C4-2B (cell line): ENCODE measurements around the gene CLSTN2.

Experiments
- ZFX ChIP-seq: fragments of 450-650 bp; IDR thresholded peaks from 2 replicates; pipeline ENCODE4 v1.6.1; 2017
- TF ChIP-seq, protein P1 (sequence below): fragments of 450-650 bp; conservative IDR thresholded peaks from 2 replicates; pipeline ENCODE4 v1.5.1; 2017; ENCODE audit warnings: mild to moderate bottlenecking

DNA sequence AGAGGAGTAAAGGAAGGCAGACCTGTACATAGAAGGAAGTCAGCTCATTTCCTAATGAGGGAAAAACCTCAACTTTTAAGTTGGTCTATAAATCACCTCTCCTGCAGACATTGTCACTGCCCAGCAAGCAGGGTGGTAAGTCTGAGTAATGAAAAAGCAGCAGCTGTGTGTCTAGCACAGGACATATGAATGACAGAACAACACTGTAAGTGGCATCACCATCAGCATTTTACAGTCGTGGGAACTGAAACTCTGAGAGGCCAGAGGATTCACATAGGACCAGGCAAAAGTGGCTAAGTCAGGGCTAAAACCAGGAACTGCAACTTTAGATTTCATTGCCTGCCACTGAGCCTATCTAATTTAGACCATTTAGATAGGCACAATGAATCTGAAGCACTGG, 235.6 kb downstream of the CLSTN2 start:
- TF ChIP-seq, protein P1, sequence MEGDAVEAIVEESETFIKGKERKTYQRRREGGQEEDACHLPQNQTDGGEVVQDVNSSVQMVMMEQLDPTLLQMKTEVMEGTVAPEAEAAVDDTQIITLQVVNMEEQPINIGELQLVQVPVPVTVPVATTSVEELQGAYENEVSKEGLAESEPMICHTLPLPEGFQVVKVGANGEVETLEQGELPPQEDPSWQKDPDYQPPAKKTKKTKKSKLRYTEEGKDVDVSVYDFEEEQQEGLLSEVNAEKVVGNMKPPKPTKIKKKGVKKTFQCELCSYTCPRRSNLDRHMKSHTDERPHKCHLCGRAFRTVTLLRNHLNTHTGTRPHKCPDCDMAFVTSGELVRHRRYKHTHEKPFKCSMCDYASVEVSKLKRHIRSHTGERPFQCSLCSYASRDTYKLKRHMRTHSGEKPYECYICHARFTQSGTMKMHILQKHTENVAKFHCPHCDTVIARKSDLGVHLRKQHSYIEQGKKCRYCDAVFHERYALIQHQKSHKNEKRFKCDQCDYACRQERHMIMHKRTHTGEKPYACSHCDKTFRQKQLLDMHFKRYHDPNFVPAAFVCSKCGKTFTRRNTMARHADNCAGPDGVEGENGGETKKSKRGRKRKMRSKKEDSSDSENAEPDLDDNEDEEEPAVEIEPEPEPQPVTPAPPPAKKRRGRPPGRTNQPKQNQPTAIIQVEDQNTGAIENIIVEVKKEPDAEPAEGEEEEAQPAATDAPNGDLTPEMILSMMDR = no peak
- TF ChIP-seq ZFX = no peak
